H1 (cell line): ENCODE results near the gene TNS2.

Source experiments
- CHD1 ChIP-seq: IDR thresholded peaks from 2 replicates; pipeline ENCODE4 v1.6.1; 2012; ENCODE audit warnings: low read depth, low read length, improper control_type of control experiment
- EP300 ChIP-seq, 2 experiments: IDR thresholded peaks; 1 replicate in 1 of 2; 2 replicates in 1 of 2; pipeline ENCODE4 v1.6.1; 2011 to 2012; ENCODE audit warnings: low read depth in 2 of 2, low read length in 2 of 2, mild to moderate bottlenecking in 2 of 2, borderline replicate concordance in 1 of 2, inconsistent platforms in 1 of 2, moderate library complexity in 1 of 2
- HDAC2 ChIP-seq, 2 experiments: fragments of 300-600 bp in 1 of 2; sonication (generic) in 1 of 2; IDR thresholded peaks; 2 replicates each; pipeline ENCODE4 v1.6.1; 2011 to 2012; ENCODE audit warnings: low read depth in 2 of 2, low read length in 2 of 2, mild to moderate bottlenecking in 2 of 2, moderate library complexity in 2 of 2, borderline replicate concordance in 1 of 2, inconsistent platforms in 1 of 2
- JUND ChIP-seq: IDR thresholded peaks from 2 replicates; pipeline ENCODE4 v1.6.1; 2011; ENCODE audit warnings: mild to moderate bottlenecking, improper control_type of control experiment, low read length
- MAFK ChIP-seq: IDR thresholded peaks from 2 replicates; pipeline ENCODE4 v1.6.1; 2012; ENCODE audit warnings: low read depth, mild to moderate bottlenecking, improper control_type of control experiment, low read length
- POLR2A ChIP-seq, 2 experiments: IDR thresholded peaks; 1 replicate in 1 of 2; 2 replicates in 1 of 2; pipeline ENCODE4 v1.6.1; 2011; ENCODE audit warnings: low read depth in 2 of 2, low read length in 2 of 2, mild to moderate bottlenecking in 2 of 2; ENCODE audit errors: control extremely low read depth in 1 of 2
- POLR2AphosphoS5 ChIP-seq: IDR thresholded peaks from 2 replicates; pipeline ENCODE4 v1.6.1; 2011; ENCODE audit warnings: low read depth, low read length
- POU5F1 ChIP-seq: IDR thresholded peaks from 2 replicates; pipeline ENCODE4 v1.6.1; 2011; ENCODE audit warnings: low read depth, mild to moderate bottlenecking, low read length, moderate library complexity
- SP1 ChIP-seq: IDR thresholded peaks from 2 replicates; pipeline ENCODE4 v1.6.1; 2011; ENCODE audit warnings: low read depth, low read length
- SUZ12 ChIP-seq: fragments of 200-600 bp; sonication (generic); IDR thresholded peaks from 2 replicates; pipeline ENCODE4 v1.6.1; 2012; ENCODE audit warnings: mild to moderate bottlenecking, inconsistent platforms, low read length, moderate library complexity, mixed read lengths
- TBP ChIP-seq: IDR thresholded peaks from 2 replicates; pipeline ENCODE4 v1.6.1; 2011; ENCODE audit warnings: low read depth, low read length, improper control_type of control experiment
- TF ChIP-seq, protein P1 (sequence below), 3 experiments: IDR thresholded peaks; 1 replicate in 2 of 3; 2 replicates in 1 of 3; pipeline versions ENCODE4 v1.5.1 to v1.6.1; 2011; ENCODE audit warnings: low read length in 3 of 3, mild to moderate bottlenecking in 3 of 3, inconsistent platforms in 2 of 3, low read depth in 1 of 3, moderate library complexity in 1 of 3; ENCODE audit not compliant: insufficient read depth in 1 of 3; ENCODE audit errors: control extremely low read depth in 1 of 3
- TF ChIP-seq, protein P2 (sequence below): IDR thresholded peaks from 2 replicates; pipeline ENCODE4 v1.6.1; 2012; ENCODE audit warnings: inconsistent platforms

DNA sequence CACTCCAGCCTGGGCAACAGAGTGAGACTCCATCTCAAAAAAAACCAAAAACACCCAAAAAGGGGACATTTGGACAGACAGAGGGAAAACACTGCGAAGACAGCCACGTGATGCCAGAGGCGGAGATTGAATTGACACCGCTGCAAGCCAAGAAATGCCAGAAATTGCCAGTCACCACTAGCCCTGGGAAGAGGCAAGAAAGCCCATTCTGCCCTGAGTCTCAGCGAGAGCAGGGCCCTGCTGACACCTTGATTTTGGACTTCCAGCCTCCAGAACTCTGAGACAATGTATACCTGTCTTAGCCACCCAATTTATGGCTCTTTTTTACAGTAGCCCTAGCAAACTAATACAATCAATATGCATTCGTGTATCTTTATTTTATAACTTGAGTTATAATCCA is 40.2 kb downstream of the TNS2 start:
- TF ChIP-seq CHD1 (no peak), POLR2A (IDR thresholded peaks at IDR 0.05; ENCODE audit: control extremely low read depth in 1 of 2, low read depth in 2 of 2, low read length in 2 of 2) (no peak), HDAC2 (IDR thresholded peaks at IDR 0.05; ENCODE audit: borderline replicate concordance in 1 of 2, low read depth in 2 of 2, low read length in 2 of 2) (no peak), POLR2AphosphoS5 (no peak), JUND (no peak), SP1 (no peak), EP300 (IDR thresholded peaks at IDR 0.05; ENCODE audit: borderline replicate concordance in 1 of 2, low read depth in 2 of 2, low read length in 2 of 2) (no peak), MAFK (no peak), TBP (no peak), POU5F1 (no peak), SUZ12 (no peak)
- TF ChIP-seq, protein P1, sequence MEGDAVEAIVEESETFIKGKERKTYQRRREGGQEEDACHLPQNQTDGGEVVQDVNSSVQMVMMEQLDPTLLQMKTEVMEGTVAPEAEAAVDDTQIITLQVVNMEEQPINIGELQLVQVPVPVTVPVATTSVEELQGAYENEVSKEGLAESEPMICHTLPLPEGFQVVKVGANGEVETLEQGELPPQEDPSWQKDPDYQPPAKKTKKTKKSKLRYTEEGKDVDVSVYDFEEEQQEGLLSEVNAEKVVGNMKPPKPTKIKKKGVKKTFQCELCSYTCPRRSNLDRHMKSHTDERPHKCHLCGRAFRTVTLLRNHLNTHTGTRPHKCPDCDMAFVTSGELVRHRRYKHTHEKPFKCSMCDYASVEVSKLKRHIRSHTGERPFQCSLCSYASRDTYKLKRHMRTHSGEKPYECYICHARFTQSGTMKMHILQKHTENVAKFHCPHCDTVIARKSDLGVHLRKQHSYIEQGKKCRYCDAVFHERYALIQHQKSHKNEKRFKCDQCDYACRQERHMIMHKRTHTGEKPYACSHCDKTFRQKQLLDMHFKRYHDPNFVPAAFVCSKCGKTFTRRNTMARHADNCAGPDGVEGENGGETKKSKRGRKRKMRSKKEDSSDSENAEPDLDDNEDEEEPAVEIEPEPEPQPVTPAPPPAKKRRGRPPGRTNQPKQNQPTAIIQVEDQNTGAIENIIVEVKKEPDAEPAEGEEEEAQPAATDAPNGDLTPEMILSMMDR (IDR thresholded peaks at IDR 0.05; ENCODE audit: control extremely low read depth in 1 of 3, insufficient read depth in 1 of 3, low read depth in 1 of 3, low read length in 3 of 3) = no peak
- TF ChIP-seq, protein P2, sequence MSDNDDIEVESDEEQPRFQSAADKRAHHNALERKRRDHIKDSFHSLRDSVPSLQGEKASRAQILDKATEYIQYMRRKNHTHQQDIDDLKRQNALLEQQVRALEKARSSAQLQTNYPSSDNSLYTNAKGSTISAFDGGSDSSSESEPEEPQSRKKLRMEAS = no peak
